Effector memory CD8-positive, alpha-beta T cell (primary cell): ENCODE data around the gene CCS.
"Not testable (repeated sequence)": the region's sequence is repeated elsewhere in the genome, so short reads cannot be mapped to it uniquely, and the experiment has no call there.

Source experiments
- ATAC-seq: fragments of 150-1000 bp; cut with Tn5 transposase; replicated peaks from 2 replicates; pipeline ENCODE4 v1.10.0; 2021; ENCODE audit warnings: mild to moderate bottlenecking, moderate library complexity
- DNase-seq, 3 experiments: peaks; one replicate each; pipeline ENCODE4 v3.0.0; 2021
- H3K27ac Mint-ChIP-seq, 2 donors: one replicate each; pipeline ENCODE4 v1.8.0; 2022; ENCODE audit warnings: mild to moderate bottlenecking in 2 of 2, mixed read lengths in 2 of 2, moderate library complexity in 2 of 2
- H3K27me3 Mint-ChIP-seq, 2 donors: one replicate each; pipeline ENCODE4 v1.8.0; 2022; ENCODE audit warnings: mixed read lengths in 2 of 2
- H3K36me3 Mint-ChIP-seq: one replicate; pipeline ENCODE4 v1.8.0; 2022; ENCODE audit warnings: mild to moderate bottlenecking, moderate library complexity, mixed read lengths; ENCODE audit not compliant: insufficient read depth
- H3K4me1 Mint-ChIP-seq, 2 donors: one replicate each; pipeline ENCODE4 v1.8.0; 2022; ENCODE audit warnings: low read depth in 2 of 2, mixed read lengths in 2 of 2
- H3K4me3 Mint-ChIP-seq, 2 donors: one replicate each; pipeline ENCODE4 v1.8.0; 2022; ENCODE audit warnings: mild to moderate bottlenecking in 2 of 2, mixed read lengths in 2 of 2, moderate library complexity in 2 of 2
- H3K9me3 Mint-ChIP-seq, 2 donors: one replicate each; pipeline ENCODE4 v1.8.0; 2022; ENCODE audit warnings: mixed read lengths in 2 of 2

The CCS gene

DNA sequence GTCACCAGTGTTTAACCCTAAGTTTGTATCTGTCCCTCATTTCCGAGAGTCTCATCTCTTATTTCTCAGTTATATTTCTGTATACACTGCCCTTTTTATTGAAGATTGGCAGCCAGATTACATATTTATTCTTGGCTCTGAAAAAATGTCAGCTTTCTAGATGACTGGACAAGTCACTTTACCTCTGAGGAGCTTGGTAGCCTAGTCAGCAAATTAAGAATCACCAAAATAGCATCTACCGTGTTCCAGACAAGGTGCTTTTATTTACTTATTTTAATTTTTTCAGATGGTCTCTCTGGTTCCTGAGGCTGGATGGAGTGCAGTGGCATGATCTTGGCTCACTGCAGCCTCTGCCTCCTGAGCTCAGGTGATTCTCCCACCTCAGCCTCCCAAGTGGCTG lies 40.0 kb downstream of the CCS start:
- ATAC-seq, result no peak
- no peaks in the 10 kb centered on the region for H3K27me3 Mint-ChIP-seq
- peak overlapping the region in 1 of 2 donors; percentile 32 for H3K27ac Mint-ChIP-seq
- H3K4me1 Mint-ChIP-seq, result peaks cover 31 to 42% of the 10 kb centered on the region in 2 donors
- peak overlapping the region in 1 of 2 donors; percentile 14 for H3K4me3 Mint-ChIP-seq
- H3K36me3 Mint-ChIP-seq, result peaks cover 92% of the 10 kb centered on the region
- no peaks in the 10 kb centered on the region for H3K9me3 Mint-ChIP-seq
- no peak for DNase-seq

GRCh38 chr11:66636411-66636810 lies 43.4 kb downstream of the CCS start:
- ATAC-seq (no peak), DNase-seq (no peak)
- peak overlapping the region; percentile 38 to 95 for H3K27ac Mint-ChIP-seq
- no peak overlapping the region for H3K4me3 Mint-ChIP-seq
- H3K27me3 Mint-ChIP-seq, result no peaks in the 10 kb centered on the region
- H3K9me3 Mint-ChIP-seq, result no peaks in the 10 kb centered on the region
- peaks cover 92% of the 10 kb centered on the region for H3K36me3 Mint-ChIP-seq
- H3K4me1 Mint-ChIP-seq, result peaks cover 35 to 45% of the 10 kb centered on the region in 2 donors

DNA sequence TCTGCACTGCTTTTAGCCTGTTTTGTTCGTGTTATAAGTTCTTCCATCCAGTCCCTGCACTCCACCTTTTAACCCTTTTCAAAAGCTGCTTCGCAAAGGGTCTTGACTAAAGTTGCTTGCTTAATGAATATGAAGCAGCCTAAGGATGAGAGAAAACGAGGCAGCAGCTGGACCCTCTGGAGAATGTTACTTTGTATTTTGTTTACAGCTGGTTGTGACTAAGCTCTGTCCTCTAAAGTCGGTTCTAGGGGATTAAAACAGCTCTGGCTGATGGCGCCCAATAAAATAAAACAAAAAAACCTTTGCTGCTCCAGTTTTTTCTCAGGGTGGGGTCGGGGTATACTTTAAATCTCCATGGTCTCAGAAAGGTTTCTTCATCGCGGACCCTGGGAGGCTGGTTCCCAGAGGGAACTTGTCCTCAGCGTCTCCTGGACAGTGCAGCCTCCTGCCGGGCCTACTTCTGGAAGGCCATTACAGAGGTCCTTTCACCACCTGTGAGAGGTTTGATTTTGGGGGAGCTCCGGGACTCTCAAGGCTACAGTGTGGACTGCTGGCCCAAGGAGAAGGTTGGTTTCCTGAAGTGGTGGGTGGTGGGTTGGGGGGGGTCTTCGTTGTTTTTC lies 44.7 kb downstream of the CCS start:
- H3K4me1 Mint-ChIP-seq, result peaks cover 41 to 47% of the 10 kb centered on the region in 2 donors
- ATAC-seq, result no peak
- peaks cover 95% of the 10 kb centered on the region for H3K36me3 Mint-ChIP-seq
- H3K27ac Mint-ChIP-seq, result peak overlapping the region; percentile 95 to 99
- peak overlapping the region; percentile 97 to 98 for H3K4me3 Mint-ChIP-seq
- DNase-seq, result no peak
- H3K27me3 Mint-ChIP-seq, result no peaks in the 10 kb centered on the region
- no peaks in the 10 kb centered on the region for H3K9me3 Mint-ChIP-seq

GRCh38 chr11:66638177-66639065 lies 45.4 kb downstream of the CCS start, which contains the start of gene RBM4:
TSS of gene RBM4 (plus strand) at chr11:66638703. CDS start at chr11:66639712, 1,009 bp downstream.
- peak within 1 kb of the TSS; percentile 97 to 98 for H3K4me3 Mint-ChIP-seq
- peak; percentile 90 for ATAC-seq
- H3K9me3 Mint-ChIP-seq, result no peaks in the 10 kb centered on the region
- peaks cover 48 to 54% of the 10 kb centered on the region in 2 donors for H3K4me1 Mint-ChIP-seq
- no peaks in the 10 kb centered on the region for H3K27me3 Mint-ChIP-seq
- H3K36me3 Mint-ChIP-seq, result peaks cover 95% of the 10 kb centered on the region
- peak within 1 kb of the TSS; percentile 95 to 99 for H3K27ac Mint-ChIP-seq
- peak; percentile 95 to 96 (median 95) for DNase-seq

DNA sequence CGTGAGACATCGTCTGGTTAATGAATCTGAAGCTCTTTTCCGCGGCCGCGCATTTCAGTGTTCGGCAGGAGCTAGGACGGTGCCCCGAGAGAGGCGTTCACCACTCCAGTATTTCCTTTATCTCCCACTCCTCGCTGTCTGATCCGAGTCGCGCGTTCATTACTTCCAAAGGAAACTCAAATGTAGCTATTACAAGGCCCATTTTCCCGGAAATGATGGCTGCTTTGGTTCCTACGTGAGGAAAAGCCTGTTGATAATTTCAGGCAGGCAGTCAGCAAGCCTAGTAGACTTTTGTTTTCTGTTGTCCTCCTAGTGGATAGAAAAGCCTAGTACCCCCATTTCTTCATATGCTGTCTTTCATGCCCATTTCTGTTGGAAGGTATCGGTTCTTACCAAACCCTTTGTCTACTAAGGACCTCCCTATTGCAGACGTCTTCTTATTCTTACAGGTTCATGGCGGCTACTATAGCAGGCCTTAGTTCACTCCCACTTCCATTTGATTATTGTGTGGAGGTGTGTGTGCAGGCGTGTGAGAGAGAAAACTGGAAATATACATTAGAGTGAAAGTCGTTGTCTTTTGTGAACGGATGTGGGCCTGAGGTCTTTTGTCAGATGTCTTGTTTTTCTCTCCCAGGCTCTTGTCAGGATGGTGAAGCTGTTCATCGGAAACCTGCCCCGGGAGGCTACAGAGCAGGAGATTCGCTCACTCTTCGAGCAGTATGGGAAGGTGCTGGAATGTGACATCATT lies 46.3 kb downstream of the CCS start:
- DNase-seq (peak; percentile 24 to 45 (median 33)), ATAC-seq (peak; percentile 4)
- Mint-ChIP-seq H3K4me1 (peaks cover 56 to 60% of the 10 kb centered on the region in 2 donors), H3K36me3 (peaks cover 95% of the 10 kb centered on the region), H3K9me3 (no peaks in the 10 kb centered on the region), H3K27ac (peak overlapping the region; percentile 95 to 99), H3K4me3 (peak overlapping the region; percentile 97 to 98), H3K27me3 (no peaks in the 10 kb centered on the region)

DNA sequence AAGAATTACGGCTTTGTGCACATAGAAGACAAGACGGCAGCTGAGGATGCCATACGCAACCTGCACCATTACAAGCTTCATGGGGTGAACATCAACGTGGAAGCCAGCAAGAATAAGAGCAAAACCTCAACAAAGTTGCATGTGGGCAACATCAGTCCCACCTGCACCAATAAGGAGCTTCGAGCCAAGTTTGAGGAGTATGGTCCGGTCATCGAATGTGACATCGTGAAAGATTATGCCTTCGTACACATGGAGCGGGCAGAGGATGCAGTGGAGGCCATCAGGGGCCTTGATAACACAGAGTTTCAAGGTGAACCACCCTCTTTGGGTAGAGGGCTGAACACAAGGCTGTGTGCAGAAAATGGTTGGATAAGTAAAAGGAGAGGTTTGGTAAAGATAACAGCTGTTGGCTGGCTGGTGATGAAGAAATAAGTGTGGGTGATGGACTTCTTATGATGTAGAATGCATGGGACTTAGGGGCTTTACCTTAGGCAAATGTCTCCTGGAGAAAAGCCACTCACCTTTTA lies 46.9 kb downstream of the CCS start:
- ATAC-seq, result not testable (repeated sequence)

GRCh38 chr11:66641834-66642233 lies 48.8 kb downstream of the CCS start:
- Mint-ChIP-seq H3K27ac (peak overlapping the region in 1 of 2 donors; percentile 9), H3K27me3 (no peaks in the 10 kb centered on the region), H3K4me3 (peak overlapping the region; percentile 97 to 98), H3K4me1 (peaks cover 75 to 82% of the 10 kb centered on the region in 2 donors), H3K9me3 (no peaks in the 10 kb centered on the region), H3K36me3 (peaks cover 100% of the 10 kb centered on the region)
- DNase-seq (no peak), ATAC-seq (no peak)

More for the DNA sequence above, 46.9 kb downstream of the CCS start:
- Mint-ChIP-seq H3K4me1 (peaks cover 59 to 63% of the 10 kb centered on the region in 2 donors), H3K4me3 (peak overlapping the region; percentile 97 to 98), H3K36me3 (peaks cover 95% of the 10 kb centered on the region), H3K27ac (peak overlapping the region; percentile 95 to 99)
- DNase-seq, H3K27me3 Mint-ChIP-seq, H3K9me3 Mint-ChIP-seq: not testable (repeated sequence)

GRCh38 chr11:66643745-66644437 lies 50.9 kb downstream of the CCS start:
- Mint-ChIP-seq H3K36me3 (peaks cover 100% of the 10 kb centered on the region), H3K27me3 (no peaks in the 10 kb centered on the region), H3K9me3 (no peaks in the 10 kb centered on the region), H3K4me3 (peak overlapping the region; percentile 97 to 98), H3K27ac (peak overlapping the region; percentile 72 to 83), H3K4me1 (peaks cover 74 to 83% of the 10 kb centered on the region in 2 donors)
- no peak for ATAC-seq
- no peak for DNase-seq

DNA sequence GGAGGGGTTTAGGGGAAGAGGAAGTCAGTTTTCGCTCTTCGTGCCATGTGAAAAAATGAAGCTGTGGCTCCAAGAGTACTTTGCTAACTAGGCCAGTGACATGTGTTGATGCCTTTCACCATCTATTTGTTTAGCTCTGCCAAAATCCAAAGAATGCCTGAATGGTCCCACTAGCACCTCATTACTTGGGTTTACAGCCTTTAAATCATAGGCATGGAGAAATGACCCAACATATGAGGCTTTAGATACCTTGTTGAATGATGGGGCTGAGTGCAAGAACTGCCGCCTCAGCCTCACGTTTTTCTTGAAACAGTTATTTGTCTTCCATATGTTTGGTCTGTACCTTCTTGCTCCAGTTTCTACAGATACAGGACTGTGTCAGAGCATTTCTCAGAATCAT lies 53.8 kb downstream of the CCS start:
- peak overlapping the region; percentile 13 to 71 for H3K4me3 Mint-ChIP-seq
- no peaks in the 10 kb centered on the region for H3K27me3 Mint-ChIP-seq
- H3K4me1 Mint-ChIP-seq, result peaks cover 57 to 71% of the 10 kb centered on the region in 2 donors
- ATAC-seq (no peak), DNase-seq (no peak)
- peaks cover 99% of the 10 kb centered on the region for H3K36me3 Mint-ChIP-seq
- H3K9me3 Mint-ChIP-seq, result no peaks in the 10 kb centered on the region
- H3K27ac Mint-ChIP-seq, result peak overlapping the region; percentile 68 to 73

- Mint-ChIP-seq H3K9me3 (no peaks in the 10 kb centered on the region), H3K27ac (peak overlapping the region; percentile 25 to 53), H3K27me3 (no peaks in the 10 kb centered on the region), H3K36me3 (peaks cover 99% of the 10 kb centered on the region), H3K4me3 (peak overlapping the region in 1 of 2 donors; percentile 46), H3K4me1 (peaks cover 36 to 51% of the 10 kb centered on the region in 2 donors)
- ATAC-seq (no peak), DNase-seq (no peak)
Measured at GRCh38 chr11:66649903-66650302, 56.9 kb downstream of the CCS start.

GRCh38 chr11:66651016-66651415 lies 58.0 kb downstream of the CCS start:
- H3K27ac Mint-ChIP-seq, result peak overlapping the region in 1 of 2 donors; percentile 85

GRCh38 chr11:66652651-66653050 lies 59.7 kb downstream of the CCS start:
- Mint-ChIP-seq H3K4me1 (peaks cover 12 to 29% of the 10 kb centered on the region in 2 donors), H3K9me3 (no peaks in the 10 kb centered on the region), H3K27ac (peak overlapping the region; percentile 56 to 85), H3K27me3 (no peaks in the 10 kb centered on the region), H3K36me3 (peaks cover 99% of the 10 kb centered on the region), H3K4me3 (no peak overlapping the region)
- ATAC-seq (no peak), DNase-seq (no peak)

More at GRCh38 chr11:66651016-66651415, 58.0 kb downstream of the CCS start:
- H3K4me1 Mint-ChIP-seq, result peaks cover 26 to 45% of the 10 kb centered on the region in 2 donors
- peak; percentile 9 for ATAC-seq
- H3K27me3 Mint-ChIP-seq, result no peaks in the 10 kb centered on the region
- no peaks in the 10 kb centered on the region for H3K9me3 Mint-ChIP-seq
- H3K4me3 Mint-ChIP-seq, result peak overlapping the region in 1 of 2 donors; percentile 12
- peaks cover 99% of the 10 kb centered on the region for H3K36me3 Mint-ChIP-seq
- DNase-seq, result no peak
